Trophoblast cell (in vitro differentiated cells and primary cell): Measurements from ENCODE around the gene FNIP1.
"Not testable (repeated sequence)": the region's sequence is repeated elsewhere in the genome, so short reads cannot be mapped to it uniquely, and the experiment has no call there.

Source experiments
- DNase-seq, 2 donors: peaks; one replicate each; pipeline ENCODE4 v3.0.0-alpha.2; 2016
- H2AFZ ChIP-seq: 2 replicates; pipeline ENCODE4 v1.6.1; 2013; ENCODE audit warnings: low read length, moderate library complexity, mild to moderate bottlenecking; ENCODE audit not compliant: insufficient read depth, poor library complexity
- H2AK5ac ChIP-seq: 2 replicates; pipeline ENCODE4 v1.6.1; 2013; ENCODE audit warnings: mild to moderate bottlenecking, low read length
- H2BK120ac ChIP-seq: 2 replicates; pipeline ENCODE4 v1.6.1; 2013; ENCODE audit warnings: low read length, mild to moderate bottlenecking, moderate library complexity; ENCODE audit not compliant: insufficient read depth, poor library complexity
- H2BK12ac ChIP-seq: 2 replicates; pipeline ENCODE4 v1.6.1; 2013; ENCODE audit warnings: mild to moderate bottlenecking, low read length, moderate library complexity
- H2BK5ac ChIP-seq: 2 replicates; pipeline ENCODE4 v1.6.1; 2013; ENCODE audit warnings: low read length, low read depth, moderate library complexity, mild to moderate bottlenecking; ENCODE audit not compliant: poor library complexity
- H3K14ac ChIP-seq: 2 replicates; pipeline ENCODE4 v1.6.1; 2013; ENCODE audit warnings: mild to moderate bottlenecking, low read length
- H3K18ac ChIP-seq: 2 replicates; pipeline ENCODE4 v1.6.1; 2013; ENCODE audit warnings: mild to moderate bottlenecking, low read length
- H3K23ac ChIP-seq: 2 replicates; pipeline ENCODE4 v1.6.1; 2013; ENCODE audit warnings: low read length
- H3K27ac ChIP-seq: 2 replicates; pipeline ENCODE4 v1.5.1; 2013; ENCODE audit warnings: low read depth, mild to moderate bottlenecking, inconsistent platforms, low read length, moderate library complexity
- H3K27me3 ChIP-seq: 2 replicates; pipeline ENCODE4 v1.6.1; 2013; ENCODE audit warnings: inconsistent platforms, mild to moderate bottlenecking, low read length, moderate library complexity; ENCODE audit not compliant: insufficient read depth
- H3K36me3 ChIP-seq, 2 experiments: 1 replicate in 1 of 2; 2 replicates in 1 of 2; pipeline ENCODE4 v1.6.1; 2013; ENCODE audit warnings: low read length in 2 of 2, mild to moderate bottlenecking in 2 of 2, moderate library complexity in 1 of 2; ENCODE audit not compliant: insufficient read depth in 2 of 2, control insufficient read depth in 1 of 2
- H3K4ac ChIP-seq: 2 replicates; pipeline ENCODE4 v1.6.1; 2013; ENCODE audit warnings: low read depth, mild to moderate bottlenecking, low read length, moderate library complexity
- H3K4me1 ChIP-seq, 2 experiments: 1 replicate in 1 of 2; 2 replicates in 1 of 2; pipeline ENCODE4 v1.6.1; 2013; ENCODE audit warnings: low read length in 2 of 2, mild to moderate bottlenecking in 2 of 2, moderate library complexity in 1 of 2; ENCODE audit not compliant: insufficient read depth in 2 of 2, control insufficient read depth in 1 of 2
- H3K4me2 ChIP-seq: 2 replicates; pipeline ENCODE4 v1.6.1; 2013; ENCODE audit warnings: inconsistent platforms, mild to moderate bottlenecking, low read length, moderate library complexity
- H3K4me3 ChIP-seq: 2 replicates; pipeline ENCODE4 v1.5.1; 2013; ENCODE audit warnings: mild to moderate bottlenecking, low read depth, low read length, inconsistent platforms
- H3K79me1 ChIP-seq: one replicate; pipeline ENCODE4 v1.6.1; 2013; ENCODE audit warnings: low read length
- H3K79me2 ChIP-seq: 2 replicates; pipeline ENCODE4 v1.6.1; 2013; ENCODE audit warnings: low read length, mild to moderate bottlenecking; ENCODE audit not compliant: control insufficient read depth, insufficient read depth, poor library complexity
- H3K9ac ChIP-seq: 2 replicates; pipeline ENCODE4 v1.6.1; 2013; ENCODE audit warnings: mild to moderate bottlenecking, low read length
- H3K9me3 ChIP-seq: 2 replicates; pipeline ENCODE4 v1.6.1; 2013; ENCODE audit warnings: low read depth, mild to moderate bottlenecking, control low read depth, inconsistent platforms, low read length; ENCODE audit not compliant: insufficient read depth
- H4K12ac ChIP-seq: 2 replicates; pipeline ENCODE4 v1.6.1; 2013; ENCODE audit warnings: low read depth, mild to moderate bottlenecking, low read length, moderate library complexity
- H4K8ac ChIP-seq: 2 replicates; pipeline ENCODE4 v1.6.1; 2013; ENCODE audit warnings: low read depth, mild to moderate bottlenecking, low read length, moderate library complexity
- H4K91ac ChIP-seq: one replicate; pipeline ENCODE4 v1.6.1; 2013; ENCODE audit warnings: low read depth, mild to moderate bottlenecking, low read length, moderate library complexity
- WGBS: extraction: QIAGEN DNeasy Blood & Tissue Kit; methylation state at CpG from one replicate; pipeline ENCODE4 v1.1.7; 2013; ENCODE audit warnings: missing lambda C conversion rate; ENCODE audit not compliant: insufficient read length, insufficient coverage; ENCODE audit errors: extremely low coverage; 5-methylcytosine and 5-hydroxymethylcytosine counted together

The FNIP1 gene

DNA sequence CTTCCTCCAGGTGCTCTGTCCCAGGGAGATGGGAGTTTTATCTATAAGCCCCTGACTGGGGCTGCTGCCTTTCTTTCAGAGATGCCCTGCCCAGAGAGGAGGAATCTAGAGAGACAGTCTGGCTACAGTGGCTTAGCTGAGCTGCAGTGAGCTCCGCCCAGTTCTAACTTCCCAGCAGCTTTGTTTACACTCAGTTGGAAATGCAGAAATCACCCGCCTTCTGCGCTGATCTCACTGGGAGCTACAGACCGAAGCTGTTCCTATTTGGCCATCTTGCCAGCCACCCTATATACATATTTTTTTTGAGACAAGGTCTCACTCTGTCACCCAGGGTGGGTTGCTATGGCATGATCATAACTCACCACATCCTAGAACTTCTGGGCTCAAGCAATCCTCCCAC, 67.5 kb downstream of the FNIP1 start:
- H2BK12ac ChIP-seq, H3K27ac ChIP-seq, H3K9ac ChIP-seq, H2BK120ac ChIP-seq, H3K4ac ChIP-seq, H4K8ac ChIP-seq, H3K4me1 ChIP-seq, H4K91ac ChIP-seq, H3K9me3 ChIP-seq, H3K4me2 ChIP-seq, H3K79me1 ChIP-seq, H2AFZ ChIP-seq, H3K14ac ChIP-seq, H3K79me2 ChIP-seq, DNase-seq, H2BK5ac ChIP-seq, H3K18ac ChIP-seq, H3K4me3 ChIP-seq, H2AK5ac ChIP-seq, H4K12ac ChIP-seq, H3K23ac ChIP-seq, H3K27me3 ChIP-seq: not testable (repeated sequence)
- no CpG with 5 or more reads among the region's 4 CpGs for WGBS
- H3K36me3 ChIP-seq = peaks cover 8 to 12% of the 10 kb centered on the region in 2 experiments

DNA sequence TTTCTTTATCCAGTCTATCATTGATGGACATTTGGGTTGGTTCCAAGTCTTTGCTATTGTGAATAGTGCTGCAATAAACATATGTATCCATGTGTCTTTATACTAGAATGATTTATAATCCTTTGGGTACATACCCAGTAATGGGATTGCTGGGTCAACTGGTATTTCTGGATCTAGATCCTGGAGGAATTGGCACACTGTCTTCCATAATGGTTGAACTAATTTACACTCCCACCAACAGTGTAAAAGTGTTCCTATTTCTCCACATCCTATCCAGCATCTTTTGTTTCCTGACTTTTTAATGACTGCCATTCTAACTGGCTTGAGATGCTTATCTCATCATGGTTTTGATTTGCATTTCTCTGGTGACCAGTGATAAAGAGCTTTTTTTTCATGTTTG, 72.7 kb downstream of the FNIP1 start:
- H3K27me3 ChIP-seq, H2BK5ac ChIP-seq, H3K4ac ChIP-seq, H3K18ac ChIP-seq, H3K79me1 ChIP-seq, H2AK5ac ChIP-seq, H3K4me2 ChIP-seq, H3K9ac ChIP-seq, H3K27ac ChIP-seq, H3K4me1 ChIP-seq, H3K14ac ChIP-seq, DNase-seq, H2BK120ac ChIP-seq, H2BK12ac ChIP-seq, H4K12ac ChIP-seq, H3K4me3 ChIP-seq, H3K79me2 ChIP-seq, H4K91ac ChIP-seq, H3K36me3 ChIP-seq, H3K23ac ChIP-seq, H3K9me3 ChIP-seq, H4K8ac ChIP-seq, H2AFZ ChIP-seq: not testable (repeated sequence)

DNA sequence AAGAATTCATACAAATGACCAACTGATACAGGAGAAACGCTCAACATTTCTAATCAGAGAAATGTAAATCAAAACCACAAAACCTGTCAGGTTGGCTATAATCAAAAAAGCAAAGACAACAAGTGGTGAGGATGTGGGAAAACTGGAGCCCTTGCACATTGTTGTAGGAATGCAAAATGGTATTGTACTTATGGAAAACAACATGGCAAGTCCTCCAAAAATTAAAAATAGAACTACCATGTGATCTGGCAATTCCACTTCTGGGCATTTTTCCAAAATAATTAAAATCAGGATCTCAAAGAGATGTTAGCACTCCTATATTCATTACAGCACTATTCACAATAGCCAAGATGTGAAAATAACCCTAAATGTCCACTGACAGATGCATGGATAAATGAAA, 76.1 kb downstream of the FNIP1 start:
- H2BK5ac ChIP-seq = no peak overlapping the region
- H2BK12ac ChIP-seq = no peak overlapping the region
- H2BK120ac ChIP-seq = no peak overlapping the region
- H3K14ac ChIP-seq = no peak overlapping the region
- no peak overlapping the region for H2AK5ac ChIP-seq
- no peak overlapping the region for H3K9ac ChIP-seq
- H4K8ac ChIP-seq = no peak overlapping the region
- no peak overlapping the region for H3K27ac ChIP-seq
- no peaks in the 10 kb centered on the region for H3K79me2 ChIP-seq
- H3K4me2 ChIP-seq = no peak overlapping the region
- no peaks in the 10 kb centered on the region for H3K27me3 ChIP-seq
- H3K79me1 ChIP-seq = no peaks in the 10 kb centered on the region
- WGBS = no CpG with 5 or more reads among the region's 1 CpG
- no peak overlapping the region for H3K4me3 ChIP-seq
- no peaks in the 10 kb centered on the region for H3K4me1 ChIP-seq
- H4K91ac ChIP-seq = no peak overlapping the region
- no peak overlapping the region for H3K18ac ChIP-seq
- DNase-seq = no peak
- H3K36me3 ChIP-seq = no peaks in the 10 kb centered on the region
- no peaks in the 10 kb centered on the region for H3K9me3 ChIP-seq
- H2AFZ ChIP-seq = no peak overlapping the region
- H3K23ac ChIP-seq = no peak overlapping the region
- H3K4ac ChIP-seq = no peak overlapping the region
- H4K12ac ChIP-seq = no peak overlapping the region

DNA sequence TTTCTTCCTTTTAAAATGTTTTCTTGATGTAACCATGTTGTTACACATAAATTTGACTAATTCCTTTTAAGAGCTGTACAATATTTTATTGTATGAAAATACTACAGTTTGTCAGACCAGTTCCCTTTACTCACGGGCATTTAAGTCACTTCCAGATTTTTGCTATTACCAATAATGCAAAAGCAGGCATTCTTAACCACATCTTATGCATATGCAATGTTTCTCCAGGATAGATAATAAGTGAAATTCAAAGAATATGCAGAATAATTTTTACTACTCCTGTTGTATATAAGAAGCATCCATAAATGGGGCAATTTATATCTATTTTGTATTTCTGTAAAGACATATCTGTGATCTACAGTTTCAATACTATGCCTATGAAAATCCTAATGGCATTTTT, 77.3 kb downstream of the FNIP1 start:
- Histone ChIP-seq H3K23ac (no peak overlapping the region), H3K4ac (no peak overlapping the region), H3K79me2 (no peaks in the 10 kb centered on the region), H3K4me2 (no peak overlapping the region), H4K91ac (no peak overlapping the region), H3K36me3 (no peaks in the 10 kb centered on the region), H3K79me1 (no peaks in the 10 kb centered on the region), H2BK5ac (no peak overlapping the region), H3K18ac (no peak overlapping the region), H2BK120ac (no peak overlapping the region), H3K27me3 (no peaks in the 10 kb centered on the region), H4K12ac (no peak overlapping the region), H3K4me1 (no peaks in the 10 kb centered on the region), H3K4me3 (no peak overlapping the region), H3K9ac (no peak overlapping the region), H2AFZ (no peak overlapping the region), H3K27ac (no peak overlapping the region), H4K8ac (no peak overlapping the region), H3K9me3 (no peaks in the 10 kb centered on the region), H3K14ac (no peak overlapping the region), H2BK12ac (no peak overlapping the region), H2AK5ac (no peak overlapping the region)
- no peak for DNase-seq
- WGBS = no CpG with 5 or more reads among the region's 1 CpG
